ENCODE measurements around the gene NFXL1.

DNA sequence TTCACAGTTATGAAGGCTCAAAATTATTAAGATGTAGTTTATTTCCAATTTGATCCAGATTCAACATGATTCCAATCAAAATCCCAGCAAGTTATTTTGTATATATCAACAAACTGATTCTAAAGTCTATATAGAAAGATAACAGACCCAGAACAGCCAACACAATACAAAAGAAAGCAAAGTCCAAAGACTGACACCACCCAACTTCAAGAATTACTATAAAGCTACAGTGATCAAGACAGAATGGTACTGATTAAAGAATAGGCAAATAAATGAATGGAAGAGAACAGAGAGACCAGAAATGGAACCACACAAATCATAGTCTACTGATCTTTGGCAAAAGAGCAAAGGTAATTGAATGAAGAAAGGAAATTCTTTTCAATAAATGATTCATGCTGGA, 34.9 kb downstream of the NFXL1 start:
- TF ChIP-seq, protein P1, sequence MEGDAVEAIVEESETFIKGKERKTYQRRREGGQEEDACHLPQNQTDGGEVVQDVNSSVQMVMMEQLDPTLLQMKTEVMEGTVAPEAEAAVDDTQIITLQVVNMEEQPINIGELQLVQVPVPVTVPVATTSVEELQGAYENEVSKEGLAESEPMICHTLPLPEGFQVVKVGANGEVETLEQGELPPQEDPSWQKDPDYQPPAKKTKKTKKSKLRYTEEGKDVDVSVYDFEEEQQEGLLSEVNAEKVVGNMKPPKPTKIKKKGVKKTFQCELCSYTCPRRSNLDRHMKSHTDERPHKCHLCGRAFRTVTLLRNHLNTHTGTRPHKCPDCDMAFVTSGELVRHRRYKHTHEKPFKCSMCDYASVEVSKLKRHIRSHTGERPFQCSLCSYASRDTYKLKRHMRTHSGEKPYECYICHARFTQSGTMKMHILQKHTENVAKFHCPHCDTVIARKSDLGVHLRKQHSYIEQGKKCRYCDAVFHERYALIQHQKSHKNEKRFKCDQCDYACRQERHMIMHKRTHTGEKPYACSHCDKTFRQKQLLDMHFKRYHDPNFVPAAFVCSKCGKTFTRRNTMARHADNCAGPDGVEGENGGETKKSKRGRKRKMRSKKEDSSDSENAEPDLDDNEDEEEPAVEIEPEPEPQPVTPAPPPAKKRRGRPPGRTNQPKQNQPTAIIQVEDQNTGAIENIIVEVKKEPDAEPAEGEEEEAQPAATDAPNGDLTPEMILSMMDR (IDR thresholded peaks at IDR 0.05): no peak
- no peak for TF ChIP-seq POLR2A (IDR thresholded peaks at IDR 0.05)
- no peak for TF ChIP-seq EP300 (IDR thresholded peaks at IDR 0.05)
